IPS-18c (cell line): ENCODE measurements around the gene TRUB2.

Experiments used
- H3K4me3 ChIP-seq: 2 replicates; pipeline ENCODE4 v1.7.0; 2013; ENCODE audit warnings: low read depth, mild to moderate bottlenecking, low read length, moderate library complexity; ENCODE audit not compliant: insufficient read depth
- H3K9me3 ChIP-seq: one replicate; pipeline ENCODE4 v1.6.1; 2013; ENCODE audit warnings: mild to moderate bottlenecking, low read length, moderate library complexity; ENCODE audit not compliant: control insufficient read depth, insufficient read depth

The TRUB2 gene

DNA sequence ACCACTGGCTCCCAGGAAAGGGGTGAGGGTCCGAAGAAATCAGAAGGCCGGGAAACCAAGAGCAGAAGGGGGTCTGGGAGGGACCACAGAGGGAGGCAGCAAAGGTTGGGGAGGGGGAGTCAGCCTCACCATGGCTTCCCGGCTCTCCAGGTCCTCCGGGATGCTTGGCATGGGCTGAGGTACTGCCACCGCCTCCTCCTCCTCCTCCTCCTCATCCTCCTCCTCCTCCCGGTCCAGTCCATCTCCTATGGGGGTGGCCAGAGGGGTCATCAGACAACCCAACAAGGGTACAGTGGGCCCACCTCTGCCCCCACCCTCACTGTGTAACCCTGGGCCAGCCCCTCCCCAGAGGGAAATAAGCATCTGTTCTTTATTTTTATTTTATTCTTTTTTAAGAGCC, 63.9 kb downstream of the TRUB2 start:
- no peaks in the 10 kb centered on the region for H3K9me3 ChIP-seq
- H3K4me3 ChIP-seq = no peak overlapping the region

- H3K4me3 ChIP-seq = no peak overlapping the region
Observed at GRCh38 chr9:128257907-128258306, 64.3 kb downstream of the TRUB2 start.

DNA sequence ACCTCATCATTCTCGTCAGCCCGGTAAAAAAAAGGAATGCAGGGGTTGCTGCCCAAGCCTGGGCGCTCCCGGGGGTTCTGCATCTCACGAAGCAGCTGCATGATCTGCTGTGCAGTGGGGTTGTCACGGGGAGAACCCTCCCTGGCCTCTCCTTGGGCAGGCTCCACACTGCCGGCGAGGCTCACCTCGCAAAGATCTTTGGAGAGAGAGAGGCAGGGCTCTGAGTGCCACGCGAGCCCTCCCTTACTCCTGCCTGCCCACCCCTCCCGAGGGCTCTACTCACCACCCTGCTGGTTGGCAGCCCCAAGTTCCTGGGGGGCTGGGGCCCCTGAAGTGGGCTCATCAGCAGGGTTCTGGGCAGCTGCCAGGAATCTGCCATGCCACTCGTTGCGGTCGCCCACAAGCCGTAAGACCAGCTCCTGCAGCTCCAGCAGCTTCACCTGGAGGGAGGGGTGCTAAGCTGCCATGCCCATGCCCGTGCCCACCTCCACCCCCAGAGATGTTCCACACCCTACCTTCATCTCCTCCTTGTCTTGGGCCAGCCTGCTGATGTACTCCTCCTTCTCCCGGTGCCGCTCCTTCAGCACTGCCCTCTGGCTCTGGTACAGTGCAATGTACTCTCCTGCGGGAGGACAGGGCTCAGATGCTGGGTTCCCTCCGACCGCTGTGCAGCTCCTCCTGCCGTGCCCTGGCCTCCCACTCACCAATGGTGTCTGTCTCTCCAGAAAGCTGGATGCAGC, 65.0 kb downstream of the TRUB2 start:
- H3K9me3 ChIP-seq = no peaks in the 10 kb centered on the region
- H3K4me3 ChIP-seq = no peak overlapping the region

More at GRCh38 chr9:128257907-128258306, 64.3 kb downstream of the TRUB2 start:
- no peaks in the 10 kb centered on the region for H3K9me3 ChIP-seq
